T-helper 2 cell treated with Interferon-gamma antibody and Interleukin-4, amounts not matched to agents 5 μg/mL and 100 μg/mL, for 36 hours (primary cell): ENCODE results near the gene ZMIZ1.

Experiments used
- DNase-seq: peaks from one replicate; pipeline ENCODE4 v3.0.0; 2021; ENCODE audit warnings: low spot score
- H3K27ac Mint-ChIP-seq: one replicate; pipeline ENCODE4 v1.8.0; 2021; ENCODE audit warnings: mild to moderate bottlenecking, mixed read lengths
- H3K27me3 Mint-ChIP-seq: one replicate; pipeline ENCODE4 v1.8.0; 2021; ENCODE audit warnings: low read depth, mixed read lengths
- H3K36me3 Mint-ChIP-seq: one replicate; pipeline ENCODE4 v1.8.0; 2021; ENCODE audit warnings: low read depth, mixed read lengths
- H3K4me1 Mint-ChIP-seq: one replicate; pipeline ENCODE4 v1.8.0; 2021; ENCODE audit warnings: low read depth, mixed read lengths
- H3K4me3 Mint-ChIP-seq: one replicate; pipeline ENCODE4 v1.8.0; 2022; ENCODE audit warnings: mild to moderate bottlenecking, moderate library complexity, mixed read lengths
- H3K9me3 Mint-ChIP-seq: one replicate; pipeline ENCODE4 v1.8.0; 2021; ENCODE audit warnings: mixed read lengths

ZMIZ1 gene

GRCh38 chr10:79158004-79158340 is 89.2 kb downstream of the ZMIZ1 start:
- H3K27me3 Mint-ChIP-seq = no peaks in the 10 kb centered on the region
- H3K9me3 Mint-ChIP-seq = no peaks in the 10 kb centered on the region
- no peaks in the 10 kb centered on the region for H3K36me3 Mint-ChIP-seq
- DNase-seq = no peak
- no peaks in the 10 kb centered on the region for H3K4me1 Mint-ChIP-seq
- H3K27ac Mint-ChIP-seq = no peak overlapping the region
- H3K4me3 Mint-ChIP-seq = no peak overlapping the region

GRCh38 chr10:79158402-79159097 is 89.8 kb downstream of the ZMIZ1 start:
- no peaks in the 10 kb centered on the region for H3K36me3 Mint-ChIP-seq
- no peaks in the 10 kb centered on the region for H3K27me3 Mint-ChIP-seq
- H3K27ac Mint-ChIP-seq = no peak overlapping the region
- H3K4me1 Mint-ChIP-seq = no peaks in the 10 kb centered on the region
- H3K9me3 Mint-ChIP-seq = no peaks in the 10 kb centered on the region
- no peak for DNase-seq
- no peak overlapping the region for H3K4me3 Mint-ChIP-seq

- Mint-ChIP-seq H3K27me3 (no peaks in the 10 kb centered on the region), H3K27ac (no peak overlapping the region)
- DNase-seq = no peak
These were observed 90.4 kb downstream of the ZMIZ1 start for GRCh38 chr10:79159141-79159651.

GRCh38 chr10:79159785-79160184 is 91.0 kb downstream of the ZMIZ1 start:
- Mint-ChIP-seq H3K27me3 (no peaks in the 10 kb centered on the region), H3K9me3 (no peaks in the 10 kb centered on the region), H3K27ac (no peak overlapping the region), H3K4me1 (no peaks in the 10 kb centered on the region), H3K4me3 (no peak overlapping the region), H3K36me3 (no peaks in the 10 kb centered on the region)
- no peak for DNase-seq

More at GRCh38 chr10:79159141-79159651, 90.4 kb downstream of the ZMIZ1 start:
- Mint-ChIP-seq H3K9me3 (no peaks in the 10 kb centered on the region), H3K4me3 (no peak overlapping the region), H3K36me3 (no peaks in the 10 kb centered on the region), H3K4me1 (no peaks in the 10 kb centered on the region)

GRCh38 chr10:79160191-79160590 is 91.4 kb downstream of the ZMIZ1 start:
- no peak for DNase-seq
- Mint-ChIP-seq H3K4me3 (no peak overlapping the region), H3K36me3 (no peaks in the 10 kb centered on the region), H3K4me1 (no peaks in the 10 kb centered on the region), H3K9me3 (no peaks in the 10 kb centered on the region), H3K27me3 (no peaks in the 10 kb centered on the region), H3K27ac (no peak overlapping the region)

- no peak overlapping the region for H3K4me3 Mint-ChIP-seq
- H3K4me1 Mint-ChIP-seq = no peaks in the 10 kb centered on the region
- no peak for DNase-seq
- H3K9me3 Mint-ChIP-seq = no peaks in the 10 kb centered on the region
- H3K36me3 Mint-ChIP-seq = no peaks in the 10 kb centered on the region
- H3K27me3 Mint-ChIP-seq = no peaks in the 10 kb centered on the region
- no peak overlapping the region for H3K27ac Mint-ChIP-seq
These were observed 92.8 kb downstream of the ZMIZ1 start for GRCh38 chr10:79161557-79161956.

GRCh38 chr10:79162022-79162421 is 93.3 kb downstream of the ZMIZ1 start:
- H3K4me1 Mint-ChIP-seq = no peaks in the 10 kb centered on the region
- no peaks in the 10 kb centered on the region for H3K9me3 Mint-ChIP-seq
- H3K27ac Mint-ChIP-seq = no peak overlapping the region
- no peak overlapping the region for H3K4me3 Mint-ChIP-seq
- H3K36me3 Mint-ChIP-seq = no peaks in the 10 kb centered on the region
- H3K27me3 Mint-ChIP-seq = no peaks in the 10 kb centered on the region
- DNase-seq = no peak

- no peaks in the 10 kb centered on the region for H3K4me1 Mint-ChIP-seq
- H3K4me3 Mint-ChIP-seq = no peak overlapping the region
- no peaks in the 10 kb centered on the region for H3K36me3 Mint-ChIP-seq
- H3K27me3 Mint-ChIP-seq = no peaks in the 10 kb centered on the region
- no peaks in the 10 kb centered on the region for H3K9me3 Mint-ChIP-seq
- no peak for DNase-seq
- no peak overlapping the region for H3K27ac Mint-ChIP-seq
These were observed 94.3 kb downstream of the ZMIZ1 start for GRCh38 chr10:79162861-79163665.

- no peaks in the 10 kb centered on the region for H3K27me3 Mint-ChIP-seq
These were observed 94.9 kb downstream of the ZMIZ1 start for GRCh38 chr10:79163666-79163975.

GRCh38 chr10:79164075-79164474 is 95.3 kb downstream of the ZMIZ1 start:
- no peaks in the 10 kb centered on the region for H3K9me3 Mint-ChIP-seq
- H3K4me3 Mint-ChIP-seq = no peak overlapping the region
- H3K27ac Mint-ChIP-seq = no peak overlapping the region
- H3K4me1 Mint-ChIP-seq = no peaks in the 10 kb centered on the region
- no peaks in the 10 kb centered on the region for H3K36me3 Mint-ChIP-seq
- DNase-seq = no peak
- H3K27me3 Mint-ChIP-seq = no peaks in the 10 kb centered on the region

More at GRCh38 chr10:79163666-79163975, 94.9 kb downstream of the ZMIZ1 start:
- Mint-ChIP-seq H3K36me3 (no peaks in the 10 kb centered on the region), H3K9me3 (no peaks in the 10 kb centered on the region), H3K4me1 (no peaks in the 10 kb centered on the region), H3K27ac (no peak overlapping the region), H3K4me3 (no peak overlapping the region)
- DNase-seq = no peak

GRCh38 chr10:79165070-79165778 is 96.5 kb downstream of the ZMIZ1 start:
- no peaks in the 10 kb centered on the region for H3K36me3 Mint-ChIP-seq
- H3K27me3 Mint-ChIP-seq = no peaks in the 10 kb centered on the region
- H3K9me3 Mint-ChIP-seq = no peaks in the 10 kb centered on the region
- H3K27ac Mint-ChIP-seq = no peak overlapping the region
- H3K4me3 Mint-ChIP-seq = no peak overlapping the region
- DNase-seq = no peak
- H3K4me1 Mint-ChIP-seq = no peaks in the 10 kb centered on the region

GRCh38 chr10:79166312-79166721 is 97.6 kb downstream of the ZMIZ1 start:
- H3K4me3 Mint-ChIP-seq = no peak overlapping the region
- H3K9me3 Mint-ChIP-seq = no peaks in the 10 kb centered on the region
- no peaks in the 10 kb centered on the region for H3K27me3 Mint-ChIP-seq
- H3K36me3 Mint-ChIP-seq = no peaks in the 10 kb centered on the region
- DNase-seq = no peak
- no peak overlapping the region for H3K27ac Mint-ChIP-seq
- no peaks in the 10 kb centered on the region for H3K4me1 Mint-ChIP-seq

- Mint-ChIP-seq H3K4me1 (no peaks in the 10 kb centered on the region), H3K36me3 (no peaks in the 10 kb centered on the region), H3K9me3 (no peaks in the 10 kb centered on the region), H3K4me3 (no peak overlapping the region), H3K27ac (no peak overlapping the region), H3K27me3 (no peaks in the 10 kb centered on the region)
- no peak for DNase-seq
These were observed 98.0 kb downstream of the ZMIZ1 start for GRCh38 chr10:79166741-79167140.

GRCh38 chr10:79167537-79167936 is 98.8 kb downstream of the ZMIZ1 start:
- Mint-ChIP-seq H3K9me3 (no peaks in the 10 kb centered on the region), H3K4me3 (no peak overlapping the region), H3K4me1 (no peaks in the 10 kb centered on the region), H3K27ac (no peak overlapping the region), H3K36me3 (no peaks in the 10 kb centered on the region), H3K27me3 (no peaks in the 10 kb centered on the region)
- DNase-seq = no peak
